GM21447 (cell line): ENCODE data around the gene HDDC2.
A peak's percentile ranks its signal among the peaks of the same experiment; 100 is the strongest.

Source experiments
- ATAC-seq: cut with Tn5 transposase; IDR thresholded peaks from one replicate; pipeline ENCODE4 v1.9.1; 2021; ENCODE audit not compliant: unreplicated experiment

HDDC2 gene, protein sequence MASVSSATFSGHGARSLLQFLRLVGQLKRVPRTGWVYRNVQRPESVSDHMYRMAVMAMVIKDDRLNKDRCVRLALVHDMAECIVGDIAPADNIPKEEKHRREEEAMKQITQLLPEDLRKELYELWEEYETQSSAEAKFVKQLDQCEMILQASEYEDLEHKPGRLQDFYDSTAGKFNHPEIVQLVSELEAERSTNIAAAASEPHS

DNA sequence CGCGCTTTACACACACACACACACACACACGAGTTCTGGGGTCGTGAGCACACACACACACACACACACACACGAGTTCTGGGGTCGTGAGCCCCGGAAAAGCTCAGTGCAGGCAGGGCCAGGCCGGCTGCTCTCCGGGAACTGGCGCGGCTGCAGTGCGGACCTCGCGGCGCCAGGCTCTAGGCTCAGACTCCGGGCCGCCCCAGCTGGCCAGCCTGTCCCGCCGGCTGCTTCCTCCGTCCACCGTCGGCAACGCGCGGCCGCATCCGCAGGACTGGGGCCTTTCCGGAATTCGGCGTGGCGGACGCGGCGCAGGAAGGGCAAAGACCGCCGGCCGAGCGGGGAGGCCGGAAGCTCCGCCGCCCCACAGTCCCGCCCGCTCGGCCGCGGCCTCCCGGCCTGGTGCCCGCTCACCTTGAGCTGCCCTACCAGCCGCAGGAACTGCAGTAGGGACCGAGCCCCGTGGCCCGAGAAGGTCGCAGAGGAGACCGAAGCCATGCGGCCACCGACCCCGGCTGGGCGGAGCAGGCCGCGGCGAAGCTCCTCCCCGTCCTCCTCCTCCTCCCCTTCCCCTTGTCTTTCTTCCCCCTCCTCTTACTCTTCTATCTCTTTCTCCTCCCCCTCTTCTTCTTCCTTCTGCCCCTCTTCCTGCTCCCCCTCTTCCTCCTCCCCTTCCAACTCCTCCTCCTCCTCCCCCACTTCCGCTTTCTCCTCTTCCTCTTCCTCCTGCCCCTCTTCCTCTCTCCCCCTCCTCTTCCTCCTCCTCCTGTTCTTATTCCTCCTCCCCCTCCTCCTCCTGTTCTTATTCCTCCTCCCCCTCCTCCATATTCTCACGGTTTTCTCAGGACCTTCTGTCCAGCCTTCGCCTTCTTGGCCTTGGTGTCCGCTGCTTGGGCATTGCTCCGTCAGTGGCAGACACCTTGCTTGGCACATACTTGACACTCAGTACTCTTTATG is at the start of gene HDDC2:
Gene HDDC2, minus strand, starts transcription at position 533 of the 957 bp plus-strand sequence. Its CDS starts 35 bp downstream, at position 498.
- ATAC-seq = peak; percentile 80

DNA sequence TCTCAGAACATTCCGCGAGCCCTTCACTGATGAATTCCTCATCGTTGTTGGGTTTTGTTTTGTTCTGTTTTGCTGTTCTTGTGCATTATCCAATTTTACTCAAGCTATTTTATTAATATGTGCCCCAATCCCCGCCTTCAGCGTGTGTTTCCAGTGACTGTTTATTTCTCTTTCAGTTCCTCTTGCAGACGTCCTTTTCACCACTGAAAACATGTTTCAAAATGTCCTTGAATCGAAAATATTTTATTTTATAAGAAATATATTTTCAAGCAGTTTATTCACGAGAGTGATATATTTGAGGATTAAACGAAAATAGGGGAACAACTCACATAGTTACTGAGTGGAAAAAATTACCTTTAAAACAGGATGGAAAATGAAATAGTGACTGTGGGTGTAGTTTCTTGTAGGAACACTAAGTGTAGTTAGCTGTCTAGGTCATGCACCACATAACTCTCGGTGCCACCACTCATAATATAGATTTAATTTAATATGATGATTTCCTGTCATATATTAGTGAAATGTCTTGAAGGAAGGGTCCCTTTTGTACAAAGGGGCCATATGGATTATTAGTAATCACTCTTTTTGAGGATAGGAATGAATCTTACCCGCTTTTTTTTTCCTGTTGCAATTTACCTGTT is 45.3 kb upstream of the HDDC2 start:
- ATAC-seq = peak; percentile 81

DNA sequence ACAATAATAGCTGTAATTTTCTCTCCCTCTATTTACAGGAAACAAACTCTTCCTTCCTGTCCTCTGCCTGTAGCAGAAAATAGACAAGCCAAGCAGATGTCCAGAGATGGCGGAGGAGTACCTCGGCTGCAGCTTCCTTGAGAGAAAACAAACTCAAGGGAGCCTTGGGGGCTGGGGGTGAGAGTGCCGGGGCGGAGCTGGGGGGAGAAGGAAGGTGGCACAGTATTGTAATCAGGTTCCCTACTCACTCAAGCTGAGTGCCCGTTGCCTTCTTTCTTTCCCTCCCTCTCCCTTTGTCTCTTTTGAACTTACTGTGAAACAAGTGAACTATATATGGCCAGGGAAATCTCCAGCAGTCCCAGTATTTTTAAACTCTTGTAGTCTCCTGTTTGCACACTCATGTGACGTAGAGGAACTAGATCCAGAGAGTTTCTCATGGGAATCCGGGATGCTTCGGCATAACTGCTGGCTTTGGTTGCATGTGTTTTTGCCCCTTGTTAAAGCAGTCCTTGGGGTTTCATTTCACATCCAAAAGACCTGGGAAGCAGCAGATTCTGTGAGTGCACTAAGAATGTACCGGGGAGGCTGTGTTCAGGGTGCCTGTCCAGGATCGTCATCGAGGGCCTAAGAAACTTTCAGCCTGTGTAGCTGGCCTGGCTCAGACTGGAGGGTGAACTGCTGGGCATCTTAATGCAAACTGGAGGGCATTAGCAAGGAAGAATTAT is 44.6 kb upstream of the HDDC2 start:
- ATAC-seq = peak; percentile 55

DNA sequence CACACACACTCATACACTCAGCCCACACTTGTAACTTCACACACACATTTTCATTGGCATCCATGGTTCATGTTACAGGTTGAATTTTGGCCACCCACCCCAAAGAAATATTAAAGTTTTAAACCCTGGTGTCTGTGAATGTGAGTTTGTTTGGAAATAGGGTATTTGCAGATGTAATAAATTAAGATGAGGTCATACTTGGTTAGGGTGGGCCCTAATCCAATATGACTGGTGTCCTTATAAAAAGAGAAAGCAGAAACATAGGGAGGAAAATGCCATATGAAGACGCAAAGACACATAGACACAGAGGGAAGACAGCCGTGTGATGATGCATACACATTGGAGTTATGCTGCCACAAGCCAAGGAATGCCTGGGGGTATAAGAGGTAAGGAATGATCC is 39.7 kb upstream of the HDDC2 start:
- ATAC-seq = no peak

DNA sequence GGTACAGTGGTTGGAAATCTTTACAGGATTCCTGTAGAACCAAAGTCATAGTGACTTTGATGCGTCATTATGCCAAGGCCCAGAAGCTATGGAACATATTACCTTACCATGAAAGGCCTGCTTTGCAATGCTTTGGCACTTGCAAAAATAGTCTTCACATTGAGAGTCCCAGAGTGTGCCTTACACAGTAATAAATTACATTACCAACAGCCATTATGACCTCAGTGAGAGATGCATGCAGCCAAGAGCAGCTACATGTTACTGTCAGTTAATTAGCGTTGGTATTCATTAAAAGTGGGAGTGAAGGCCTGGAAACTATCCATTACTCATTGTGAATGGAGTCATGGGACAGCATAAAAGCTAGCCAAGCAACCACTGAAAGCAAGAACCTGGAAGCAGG is 39.2 kb upstream of the HDDC2 start:
- no peak for ATAC-seq

DNA sequence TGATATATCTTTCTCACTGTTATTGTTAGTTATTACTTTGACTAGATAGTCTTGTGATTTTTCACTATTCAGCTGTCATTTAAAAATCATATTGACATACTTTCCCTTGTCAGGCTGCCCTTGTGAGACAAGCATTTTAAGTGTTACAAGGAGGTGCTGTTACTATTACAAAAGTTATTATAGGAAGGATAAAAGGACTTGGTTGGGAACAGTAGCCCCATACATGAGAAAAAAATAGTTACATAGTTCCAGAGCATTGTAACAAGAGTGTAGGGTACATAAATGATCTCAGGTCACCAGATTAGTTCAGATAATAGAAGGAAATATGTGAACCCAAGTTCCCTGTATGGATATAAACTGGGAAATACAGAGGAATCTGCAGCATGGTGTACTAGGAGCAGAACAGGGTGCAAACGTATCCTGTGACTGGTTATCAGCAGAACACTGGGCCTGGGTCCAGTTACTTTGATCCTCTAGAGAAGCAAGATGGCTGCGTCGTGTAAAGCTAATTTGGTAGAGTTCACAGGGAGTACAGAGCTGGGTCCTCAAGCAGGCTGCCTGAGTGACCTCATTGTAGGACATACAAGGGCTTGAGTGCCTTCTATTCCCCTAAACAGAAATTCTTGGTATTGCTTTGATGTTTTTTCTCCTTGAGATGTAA is 38.5 kb upstream of the HDDC2 start:
- no peak for ATAC-seq

DNA sequence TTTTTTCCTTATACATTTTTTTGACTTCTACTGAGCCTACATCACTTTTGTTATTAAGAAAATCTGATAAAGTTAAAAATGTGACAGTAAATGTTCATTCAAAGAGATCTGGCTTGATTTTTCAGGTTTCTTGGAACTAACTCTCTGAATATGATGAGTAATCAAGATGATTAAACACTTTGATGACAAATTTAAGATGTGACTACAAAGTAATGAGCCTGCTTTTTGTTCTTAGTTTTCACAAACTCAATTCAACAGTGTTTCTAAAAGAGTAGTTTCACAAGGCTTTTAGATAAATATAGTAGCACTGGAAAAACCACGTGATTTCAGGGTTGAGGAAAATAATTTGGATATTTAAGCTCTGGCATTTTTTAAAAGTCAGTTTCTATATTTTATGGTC is 37.9 kb upstream of the HDDC2 start:
- ATAC-seq = no peak

DNA sequence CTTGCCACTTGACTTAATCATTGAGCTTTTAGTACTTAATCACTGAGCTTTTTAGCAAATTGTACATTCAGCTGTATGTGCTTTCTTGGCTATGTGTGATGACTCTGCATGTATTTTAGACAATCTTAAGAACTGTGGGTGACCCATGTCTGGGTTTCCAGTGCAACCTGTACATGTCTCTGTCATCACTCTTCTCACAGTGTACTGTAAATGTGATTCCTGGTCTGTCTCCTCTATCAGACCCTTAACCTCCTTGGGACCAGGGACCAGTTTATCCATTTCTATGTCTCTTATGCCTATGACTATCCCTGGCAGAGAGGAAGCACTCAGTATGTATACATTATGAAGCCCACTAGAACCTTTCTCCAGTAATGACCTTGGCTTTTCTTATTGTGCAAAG is 36.6 kb upstream of the HDDC2 start:
- no peak for ATAC-seq

DNA sequence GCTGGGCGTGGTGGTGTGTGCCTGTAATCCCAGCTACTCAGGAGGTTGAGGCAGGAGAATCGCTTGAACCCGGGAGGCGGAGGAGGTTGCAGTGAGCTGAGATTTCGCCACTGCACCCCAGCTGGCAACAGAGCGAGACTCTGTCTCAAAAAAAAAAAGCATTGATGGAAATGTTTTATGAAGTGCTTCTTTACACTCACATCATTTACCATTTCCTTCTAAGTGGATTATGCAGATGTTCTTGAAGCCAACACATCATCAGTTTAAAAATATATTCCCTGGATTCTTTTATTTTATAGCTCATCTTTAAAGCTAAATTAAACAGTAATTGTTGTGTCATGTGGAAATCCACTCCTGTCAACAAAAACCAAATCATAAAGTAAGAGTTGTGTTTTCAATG is 35.9 kb upstream of the HDDC2 start:
- ATAC-seq = no peak

DNA sequence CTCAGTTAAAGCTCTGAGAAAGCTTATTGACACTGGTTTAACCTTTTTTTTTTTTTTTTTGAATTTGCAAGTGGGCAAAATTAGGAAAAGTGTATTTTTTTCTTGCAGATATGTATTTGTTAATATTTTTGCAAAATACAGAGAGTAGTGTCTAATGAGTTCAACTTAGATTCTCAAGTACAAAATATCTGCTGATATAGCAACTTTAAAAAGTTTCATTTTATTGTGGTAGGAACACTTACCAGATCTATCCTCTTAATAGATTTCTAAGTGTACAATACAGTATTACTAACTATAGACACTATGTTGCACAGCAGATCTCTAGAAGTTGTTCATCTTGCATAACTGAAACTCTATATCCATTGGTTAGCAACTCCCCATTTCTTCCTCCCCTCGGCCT is 30.9 kb upstream of the HDDC2 start:
- ATAC-seq = no peak

DNA sequence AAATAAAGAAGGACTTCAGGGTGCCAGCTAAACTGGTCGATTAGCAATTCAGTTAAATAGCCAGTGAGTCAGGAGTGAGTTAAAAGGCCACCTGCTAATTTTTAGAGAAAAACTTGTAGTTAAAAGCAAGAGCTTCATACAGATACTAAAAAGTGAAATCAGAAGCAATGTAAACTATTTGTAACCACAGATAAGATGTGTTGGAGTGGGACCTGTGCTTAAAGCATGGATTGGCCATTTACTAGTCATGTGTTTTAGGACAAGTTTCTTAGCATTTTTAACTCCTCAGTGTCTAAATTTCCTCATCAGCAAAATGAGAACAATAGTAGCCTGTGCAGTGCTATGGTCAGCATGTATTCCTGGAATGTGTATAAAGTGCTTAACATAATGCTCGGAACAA is 23.8 kb upstream of the HDDC2 start:
- no peak for ATAC-seq

DNA sequence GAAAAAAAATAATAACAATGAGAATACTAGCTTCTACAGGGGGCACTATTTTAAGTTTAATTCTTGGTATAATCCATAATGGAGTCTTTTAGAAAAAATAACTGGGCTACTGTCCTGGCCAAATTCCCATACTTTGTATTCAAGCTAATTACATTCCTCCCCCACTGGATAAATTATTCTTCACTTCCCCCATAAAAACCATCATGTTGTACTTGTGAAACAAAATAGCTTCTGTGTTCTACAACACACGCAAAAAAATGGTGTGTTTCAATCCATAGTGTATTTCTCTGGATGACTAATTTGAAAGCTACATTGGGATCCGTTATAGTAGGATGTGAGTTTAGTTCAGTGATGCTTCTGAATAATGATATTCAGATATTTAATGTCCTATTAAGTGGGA is 21.6 kb upstream of the HDDC2 start:
- ATAC-seq = no peak

DNA sequence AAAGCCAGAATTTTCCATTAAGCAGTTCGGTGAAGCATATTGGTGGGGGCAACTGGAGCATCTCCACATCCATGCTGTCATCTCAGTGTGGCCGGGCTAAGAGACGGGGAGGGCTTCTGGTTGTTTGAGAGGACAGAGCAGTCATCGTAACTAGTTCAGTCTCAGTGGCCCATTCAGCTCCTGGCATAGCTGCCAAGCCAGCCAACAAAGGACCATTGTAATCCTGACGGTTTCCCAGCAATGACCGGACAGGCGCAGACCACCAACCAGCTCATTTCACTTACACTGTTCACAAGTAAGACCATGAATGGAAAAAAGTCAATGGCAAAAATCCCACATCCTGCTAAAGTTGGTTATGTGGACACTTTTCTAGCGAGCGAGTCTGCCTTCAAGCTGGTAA is 14.9 kb upstream of the HDDC2 start:
- ATAC-seq = no peak

DNA sequence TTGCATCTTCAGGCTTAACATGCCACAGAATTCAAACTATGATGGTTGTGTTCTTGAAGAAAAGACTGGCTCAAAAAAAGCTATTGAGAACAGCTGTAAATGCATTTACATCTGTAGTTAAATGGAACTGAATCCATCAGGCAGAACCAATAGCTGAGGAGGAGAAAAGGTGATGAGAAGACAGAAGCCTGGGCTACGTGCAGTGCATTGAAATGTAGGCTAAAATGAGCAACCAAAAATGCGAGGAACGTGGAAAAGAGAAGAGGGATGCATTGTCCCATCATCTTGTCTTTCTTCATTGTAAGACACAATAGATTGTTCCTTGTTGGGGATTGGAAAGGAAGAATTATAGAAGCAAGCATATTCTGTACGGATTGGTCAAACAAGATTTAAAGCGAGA is 13.8 kb upstream of the HDDC2 start:
- ATAC-seq = no peak

DNA sequence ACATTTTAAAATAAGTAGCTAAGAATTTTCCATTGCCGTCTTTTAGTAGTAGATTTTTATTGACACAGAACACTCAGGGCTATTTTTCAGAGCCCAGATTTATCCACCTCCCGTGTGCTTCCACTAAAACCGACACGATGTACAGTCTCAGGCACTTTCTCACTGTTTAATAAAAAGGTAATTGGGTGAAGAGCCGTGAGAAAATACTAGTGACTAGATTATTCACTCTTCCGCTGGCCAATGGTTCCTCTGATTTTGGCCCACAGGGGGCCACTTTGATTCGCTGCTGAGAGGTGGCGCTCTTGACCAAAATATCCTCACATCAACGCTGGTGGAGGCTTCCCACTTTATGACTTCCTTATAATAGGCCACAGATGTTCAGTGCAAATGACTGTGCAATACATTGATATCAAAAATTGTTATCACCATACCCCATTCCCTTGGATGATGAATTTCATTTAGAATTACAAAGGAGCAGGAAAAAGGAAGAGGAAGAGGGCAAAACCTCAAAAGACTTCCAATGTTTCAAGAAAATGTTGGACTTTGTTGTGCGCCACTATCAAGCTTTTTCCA is 12.3 kb upstream of the HDDC2 start:
- ATAC-seq = peak; percentile 91

DNA sequence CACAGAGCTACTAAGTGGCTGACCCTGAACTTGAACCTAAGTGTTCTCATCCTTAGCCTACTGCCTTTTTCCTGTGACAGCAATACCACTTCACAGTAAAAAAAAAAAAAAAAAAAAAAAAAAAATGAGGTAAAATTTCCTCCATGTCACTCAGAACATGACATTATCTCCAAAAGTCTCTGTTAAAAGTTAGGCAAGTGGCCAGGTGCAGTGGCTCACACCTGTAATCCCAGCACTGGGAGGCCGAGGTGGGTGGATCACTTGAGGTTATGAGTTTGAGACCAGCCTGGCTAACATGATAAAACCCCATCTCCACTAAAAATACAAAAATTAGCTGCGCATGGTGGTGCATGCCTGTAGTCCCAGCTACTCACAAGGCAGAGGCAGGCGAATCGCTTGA is 11.2 kb upstream of the HDDC2 start:
- ATAC-seq = no peak

DNA sequence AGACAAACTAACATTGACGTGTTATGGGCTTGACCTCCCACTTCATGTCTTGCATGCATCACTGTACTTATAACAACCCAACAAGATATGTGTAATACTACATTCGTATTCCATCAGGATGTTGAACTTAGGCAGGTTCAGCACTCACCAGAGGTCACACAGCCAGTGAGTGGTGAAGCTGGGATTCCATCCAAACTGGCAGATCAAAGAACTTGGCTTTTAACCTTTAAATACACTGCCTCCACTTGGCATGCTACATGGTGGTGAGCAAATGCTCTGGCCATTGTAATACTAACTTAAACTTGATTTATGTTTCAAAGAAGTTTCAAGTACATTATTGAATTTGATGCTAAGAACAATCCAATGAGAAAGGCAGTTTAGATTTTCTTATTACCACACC is 10.7 kb upstream of the HDDC2 start:
- ATAC-seq = no peak

DNA sequence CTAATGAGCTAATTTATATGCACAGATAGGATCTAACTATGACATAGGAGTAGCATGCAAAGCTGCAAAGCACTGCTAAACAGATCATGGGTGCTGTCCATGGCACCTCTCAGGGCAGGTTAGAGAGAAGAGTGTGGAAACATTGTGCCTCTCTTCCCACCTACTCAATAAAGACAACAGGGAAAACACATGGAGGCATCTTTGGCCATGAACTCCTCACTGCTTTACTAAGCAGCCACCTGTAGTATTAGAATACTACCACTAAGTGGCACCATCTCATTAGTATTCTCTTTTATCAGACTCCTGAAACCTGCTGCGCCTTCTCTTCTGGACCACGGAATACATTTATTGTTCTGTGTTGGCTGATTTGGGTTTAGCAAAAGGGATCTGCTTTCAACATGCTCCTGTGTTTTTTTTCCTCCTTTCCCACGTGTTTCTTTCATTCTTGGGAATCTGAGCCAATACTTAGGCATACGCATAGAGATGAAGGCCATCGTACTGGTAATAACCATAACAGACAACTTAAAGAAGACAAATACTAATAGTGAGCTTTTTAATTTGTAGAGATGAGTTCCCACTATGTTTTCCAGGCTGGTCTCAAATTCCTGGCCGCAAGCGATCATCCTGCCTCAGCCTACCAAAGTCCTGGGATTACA is 9.4 kb upstream of the HDDC2 start:
- peak; percentile 72 for ATAC-seq

DNA sequence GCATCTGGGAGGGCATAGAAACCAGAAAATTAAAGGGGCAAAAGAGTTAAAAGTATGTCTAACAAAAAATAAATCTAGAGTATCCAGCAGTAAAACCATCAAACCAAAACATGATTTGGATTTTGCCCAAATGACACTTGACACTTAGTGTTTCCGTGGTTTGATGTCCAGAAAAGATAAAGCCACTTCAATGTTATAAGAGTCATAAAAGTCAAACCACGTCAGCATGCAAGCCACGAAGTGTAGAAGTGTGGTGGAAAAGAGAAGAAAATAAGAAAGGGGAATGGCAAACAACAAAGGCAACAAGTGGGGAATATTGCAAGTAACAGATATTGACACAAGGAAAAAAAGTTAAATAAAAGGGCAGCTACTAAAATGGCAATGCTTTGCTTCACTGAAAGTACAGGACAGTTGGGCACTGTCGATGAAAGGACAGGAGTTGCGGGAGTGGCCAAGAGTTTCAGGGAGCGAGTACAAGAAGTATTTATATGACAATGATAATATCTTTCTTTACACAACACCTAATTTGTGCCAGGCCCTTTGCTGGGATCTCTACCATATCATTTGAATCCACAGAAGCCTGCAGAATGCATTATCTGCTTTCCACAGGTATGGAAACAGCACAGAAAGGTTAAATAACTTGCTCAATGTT is 6.3 kb upstream of the HDDC2 start:
- no peak for ATAC-seq
